DMS 273 (cell line): ENCODE results near the gene USP34.
A peak's percentile ranks its signal among the peaks of the same experiment; 100 is the strongest.
"Not testable (repeated sequence)": the region's sequence is repeated elsewhere in the genome, so short reads cannot be mapped to it uniquely, and the experiment has no call there.

Source experiments
- DNase-seq: peaks from one replicate; lab custom pipeline; 2025; ENCODE audit not compliant: unreplicated experiment; lab: John Stamatoyannopoulos, UW

Gene USP34

DNA sequence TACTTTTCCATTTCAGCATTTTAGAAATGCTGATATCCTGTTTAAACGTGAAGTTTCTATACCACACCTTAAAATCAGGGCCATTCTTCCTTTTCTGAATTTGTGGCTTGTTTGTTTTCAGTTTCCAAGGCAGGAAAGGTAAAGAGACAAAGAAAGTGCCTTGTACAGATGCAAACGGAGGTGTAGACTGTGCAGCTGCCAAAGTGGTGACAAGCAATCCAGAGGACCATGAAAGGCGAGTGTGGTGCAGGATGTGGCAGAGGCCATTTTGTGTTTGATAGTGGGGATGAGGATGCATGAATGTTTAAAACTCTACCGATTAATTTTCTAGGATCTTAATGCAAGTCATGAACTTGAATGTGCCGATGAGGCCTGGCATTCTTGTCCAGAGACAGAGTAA lies 308.2 kb downstream of the USP34 start:
- no peak for DNase-seq

DNA sequence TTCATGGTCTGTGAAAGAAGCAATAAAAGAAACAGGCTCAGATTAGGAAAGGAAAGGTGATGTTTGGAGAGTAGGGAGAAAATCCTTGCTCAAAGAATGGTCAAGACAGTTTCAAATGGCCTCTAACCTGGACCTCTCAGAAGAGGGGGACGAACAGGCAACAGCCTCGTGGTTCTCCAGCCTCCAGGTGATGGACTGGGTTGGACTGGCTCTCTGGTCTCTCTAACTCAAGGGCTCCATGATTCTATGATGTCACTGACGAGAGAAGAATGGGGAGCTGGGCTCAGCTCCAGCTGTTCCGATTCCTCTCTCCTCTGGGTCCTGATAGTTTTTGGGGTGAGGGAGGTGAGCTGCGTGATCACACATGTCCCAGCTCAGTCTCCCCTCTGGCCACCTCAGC lies 309.0 kb downstream of the USP34 start, which contains the start of gene C2orf74:
Gene C2orf74, plus strand, starts transcription at position 301 of the 400 bp plus-strand sequence. CDS start 327 bp downstream, outside the sequence.
- no peak for DNase-seq

DNA sequence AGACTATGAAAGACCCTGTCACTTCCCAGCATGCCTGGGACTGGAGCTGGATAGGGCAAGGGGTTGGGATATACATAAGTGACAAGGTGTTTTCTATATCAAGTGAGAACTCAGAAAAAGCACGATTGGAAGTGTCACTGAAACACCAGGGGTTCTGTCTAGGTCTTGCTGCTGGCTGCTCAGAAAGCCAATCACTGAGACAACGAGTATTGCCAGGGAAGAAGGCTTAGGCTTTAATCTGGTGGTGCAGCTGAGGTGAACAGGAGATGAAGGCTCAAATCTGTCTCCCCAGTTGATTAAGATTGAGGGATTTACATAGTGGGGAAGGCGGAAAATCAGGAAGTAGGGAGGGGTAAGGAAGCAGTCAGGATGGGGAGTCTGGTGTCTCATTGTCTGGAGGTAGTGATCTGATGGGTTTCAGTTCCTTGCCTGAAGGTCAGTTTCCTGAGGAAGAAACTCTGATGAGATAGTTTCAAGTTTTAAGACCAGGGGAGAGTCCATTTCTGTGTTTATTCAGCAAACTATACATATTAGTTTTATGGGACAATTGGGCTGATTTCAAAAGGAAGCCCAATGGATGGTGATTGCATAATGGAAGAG lies 312.4 kb downstream of the USP34 start:
- no peak for DNase-seq

- no peak for DNase-seq
These were observed 313.4 kb downstream of the USP34 start for GRCh38 chr2:61157371-61158003.

DNA sequence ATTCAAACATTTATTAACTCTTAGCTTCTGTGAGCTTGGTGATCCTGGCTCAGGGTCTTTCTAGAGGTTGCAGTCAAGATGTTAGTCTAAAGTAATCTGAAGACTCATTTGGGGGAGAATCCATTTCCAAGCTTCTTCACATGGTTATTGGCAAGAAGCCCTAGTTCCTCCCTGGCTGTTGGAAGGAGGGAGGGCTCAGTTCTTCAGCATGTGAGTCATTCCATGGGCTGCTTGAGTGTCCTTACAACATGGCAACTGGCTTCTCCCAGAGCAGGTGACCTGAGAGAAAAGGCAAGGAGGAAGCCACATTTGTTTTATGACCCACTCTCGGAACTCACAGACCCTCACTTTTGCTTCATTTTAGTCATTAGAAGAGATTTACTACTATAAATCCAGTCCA lies 319.5 kb downstream of the USP34 start:
- DNase-seq, result peak; percentile 6

DNA sequence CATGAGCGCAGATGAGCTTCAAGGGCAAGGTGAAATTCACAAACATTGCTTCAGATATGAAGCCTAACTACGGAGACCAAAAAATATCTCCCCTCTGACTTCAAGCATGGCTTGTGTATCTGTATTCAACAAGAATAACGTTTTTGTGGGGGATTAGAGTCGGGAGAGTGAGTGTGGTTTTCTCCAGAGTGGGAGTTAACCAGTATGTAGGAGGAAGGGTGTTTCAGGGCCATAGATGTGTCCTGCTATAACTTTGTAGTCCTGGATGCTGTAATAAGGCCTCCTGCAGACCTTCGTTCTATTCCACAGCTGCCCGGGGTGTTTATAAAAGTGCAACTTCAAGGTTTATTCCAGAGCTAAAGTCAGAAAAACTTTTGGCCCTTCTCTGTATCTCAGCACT lies 321.8 kb downstream of the USP34 start:
- no peak for DNase-seq

- DNase-seq, result not testable (repeated sequence)
These were observed 322.8 kb downstream of the USP34 start for GRCh38 chr2:61148091-61148490.

- no peak for DNase-seq
These were observed 324.9 kb downstream of the USP34 start for GRCh38 chr2:61145990-61146389.

GRCh38 chr2:61144697-61145268 lies 326.1 kb downstream of the USP34 start:
- peak; percentile 100 for DNase-seq

- DNase-seq, result no peak
These were observed 329.7 kb downstream of the USP34 start for GRCh38 chr2:61141151-61141550.

DNA sequence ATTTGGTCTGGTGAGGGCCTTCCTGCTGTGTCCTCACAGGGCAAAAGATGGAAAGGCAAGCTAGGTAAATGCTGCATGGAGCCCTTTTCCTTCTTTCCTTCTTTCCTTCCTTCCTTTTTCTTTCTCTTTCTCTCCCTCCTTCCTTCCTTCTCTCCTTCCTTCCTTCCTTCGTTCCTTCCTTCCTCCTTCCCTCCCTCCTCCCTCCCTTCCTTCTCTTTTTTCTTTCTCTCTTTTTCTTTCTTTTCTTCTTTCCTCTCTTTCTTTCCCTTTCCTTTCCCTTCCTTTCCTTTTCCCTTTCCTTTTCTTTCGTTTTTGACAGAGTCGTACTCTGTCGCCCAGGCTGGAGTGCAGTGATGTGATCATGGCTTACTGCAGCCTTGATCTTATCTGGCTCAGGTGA lies 332.0 kb downstream of the USP34 start:
- DNase-seq, result no peak
